Tibial nerve (tissue), 4 donors: ENCODE measurements around the gene C22orf39.
"Not testable (repeated sequence)": the region's sequence is repeated elsewhere in the genome, so short reads cannot be mapped to it uniquely, and the experiment has no call there.

Source experiments
- EP300 ChIP-seq, 2 donors: sonication (generic); formaldehyde crosslinking; IDR thresholded peaks; one replicate each; pipeline ENCODE4 v1.6.1; 2017; ENCODE audit warnings: antibody characterized with exemption in 2 of 2, mild to moderate bottlenecking in 1 of 2
- TF ChIP-seq, protein P1 (sequence below), 5 experiments: fragments of 200-600 bp in 3 of 5; fragments of 450-650 bp in 2 of 5; sonication (generic) in 3 of 5; IDR thresholded peaks; one replicate each; pipeline ENCODE4 v1.5.1; 2016 to 2019; ENCODE audit warnings: antibody characterized with exemption in 5 of 5, mild to moderate bottlenecking in 3 of 5, moderate library complexity in 2 of 5

DNA sequence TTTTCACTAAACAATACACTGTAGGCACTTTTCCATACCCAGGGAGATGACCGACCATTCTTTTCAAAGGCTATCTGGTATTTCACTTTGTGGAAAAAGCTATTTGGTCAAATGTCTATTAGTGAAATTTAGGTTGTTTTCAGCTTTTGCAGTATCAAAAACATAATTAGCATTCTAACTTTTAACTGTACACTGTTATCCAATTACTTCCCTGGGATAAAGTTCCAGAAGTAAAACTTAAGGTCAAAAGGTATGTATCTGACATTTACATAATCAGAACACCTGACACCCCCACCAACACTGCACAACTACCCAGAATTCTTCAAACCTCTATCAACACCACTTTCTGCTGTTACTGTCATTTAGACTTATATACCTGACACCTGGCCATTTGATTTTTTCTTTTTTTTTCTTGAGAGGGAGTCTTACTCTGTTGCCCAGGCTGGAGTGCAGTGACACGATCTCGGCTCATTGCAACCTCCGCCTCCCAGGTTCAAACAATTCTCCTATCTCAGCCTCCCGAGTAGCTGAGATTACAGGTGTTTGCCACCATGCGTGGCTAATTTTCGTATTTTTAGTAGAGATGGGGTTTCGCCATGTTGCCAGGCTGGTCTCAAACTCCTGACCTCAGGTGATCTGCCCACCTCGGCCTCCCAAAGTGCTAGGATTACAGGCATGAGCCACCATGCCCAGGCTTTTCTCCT lies 2.1 kb downstream of the C22orf39 start:
- TF ChIP-seq EP300 (IDR thresholded peaks at IDR 0.05), result not testable (repeated sequence)
- TF ChIP-seq, protein P1, sequence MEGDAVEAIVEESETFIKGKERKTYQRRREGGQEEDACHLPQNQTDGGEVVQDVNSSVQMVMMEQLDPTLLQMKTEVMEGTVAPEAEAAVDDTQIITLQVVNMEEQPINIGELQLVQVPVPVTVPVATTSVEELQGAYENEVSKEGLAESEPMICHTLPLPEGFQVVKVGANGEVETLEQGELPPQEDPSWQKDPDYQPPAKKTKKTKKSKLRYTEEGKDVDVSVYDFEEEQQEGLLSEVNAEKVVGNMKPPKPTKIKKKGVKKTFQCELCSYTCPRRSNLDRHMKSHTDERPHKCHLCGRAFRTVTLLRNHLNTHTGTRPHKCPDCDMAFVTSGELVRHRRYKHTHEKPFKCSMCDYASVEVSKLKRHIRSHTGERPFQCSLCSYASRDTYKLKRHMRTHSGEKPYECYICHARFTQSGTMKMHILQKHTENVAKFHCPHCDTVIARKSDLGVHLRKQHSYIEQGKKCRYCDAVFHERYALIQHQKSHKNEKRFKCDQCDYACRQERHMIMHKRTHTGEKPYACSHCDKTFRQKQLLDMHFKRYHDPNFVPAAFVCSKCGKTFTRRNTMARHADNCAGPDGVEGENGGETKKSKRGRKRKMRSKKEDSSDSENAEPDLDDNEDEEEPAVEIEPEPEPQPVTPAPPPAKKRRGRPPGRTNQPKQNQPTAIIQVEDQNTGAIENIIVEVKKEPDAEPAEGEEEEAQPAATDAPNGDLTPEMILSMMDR (IDR thresholded peaks at IDR 0.05), result not testable (repeated sequence)
